ENCODE measurements around the gene POLE.

The POLE gene

GRCh38 chr12:132577191-132577920 is 109.8 kb downstream of the POLE start:
- DNase-seq (ENCODE audit: low spot score), result no peak

GRCh38 chr12:132576701-132577100 is 110.4 kb downstream of the POLE start:
- DNase-seq (ENCODE audit: low spot score), result no peak

DNA sequence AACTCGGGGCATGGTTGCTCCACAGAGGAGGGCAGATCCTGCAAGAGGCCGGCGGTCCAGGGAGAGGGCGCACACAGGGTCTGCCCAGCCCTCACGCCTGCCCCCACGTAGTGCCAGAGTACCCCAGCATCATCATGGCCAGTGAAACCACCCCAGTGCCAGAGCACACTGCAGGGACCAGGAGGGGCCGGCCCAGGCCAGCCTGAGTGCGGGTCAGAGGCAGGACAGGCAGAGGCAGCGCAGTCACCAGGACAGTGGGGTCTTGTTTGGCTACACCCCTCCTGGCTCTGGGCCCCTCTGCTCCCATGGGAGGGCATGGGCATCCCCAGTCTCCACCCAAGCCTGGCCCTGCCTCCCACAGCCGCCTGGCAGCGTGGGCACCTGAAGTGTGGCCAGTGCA is 111.5 kb downstream of the POLE start:
- DNase-seq (ENCODE audit: low spot score), result no peak

- DNase-seq (ENCODE audit: low spot score), result no peak
Measured at GRCh38 chr12:132574271-132574996, 112.7 kb downstream of the POLE start.

Measured in putamen (tissue), 1 donor.